HG02852 (cell line): ENCODE data around the gene CHRNA10.
"Not testable (repeated sequence)": the region's sequence is repeated elsewhere in the genome, so short reads cannot be mapped to it uniquely, and the experiment has no call there.

Source experiments
- ATAC-seq: cut with Tn5 transposase; IDR thresholded peaks from one replicate; pipeline ENCODE4 v1.9.1; 2021; ENCODE audit warnings: mild to moderate bottlenecking, moderate library complexity; ENCODE audit not compliant: unreplicated experiment

CHRNA10 gene

DNA sequence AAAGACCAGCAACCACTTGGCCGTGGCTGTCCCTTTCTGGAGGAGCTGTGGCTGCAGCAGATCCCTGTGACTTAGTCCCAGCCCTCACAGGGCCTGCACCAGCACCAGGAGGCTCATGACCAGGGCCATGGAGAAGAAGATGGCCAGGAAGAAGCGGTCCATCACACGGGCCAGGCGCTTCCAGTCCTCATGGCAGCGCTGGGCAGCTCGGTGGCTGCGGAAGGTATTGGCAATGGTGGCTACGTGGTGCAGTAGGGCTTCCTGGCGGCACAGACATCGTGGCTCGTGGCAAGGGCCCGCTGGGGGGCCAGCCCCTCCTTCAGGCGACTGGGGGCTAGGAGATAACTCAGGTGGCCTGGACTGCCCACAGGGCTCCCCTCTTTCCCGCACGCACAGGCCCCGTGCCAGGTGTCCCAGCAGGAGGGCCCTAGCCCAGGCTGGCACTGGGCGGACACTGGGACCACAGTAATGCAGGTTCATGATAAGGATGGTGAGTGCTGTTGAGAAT lies 5.1 kb downstream of the CHRNA10 start:
- no peak for ATAC-seq

DNA sequence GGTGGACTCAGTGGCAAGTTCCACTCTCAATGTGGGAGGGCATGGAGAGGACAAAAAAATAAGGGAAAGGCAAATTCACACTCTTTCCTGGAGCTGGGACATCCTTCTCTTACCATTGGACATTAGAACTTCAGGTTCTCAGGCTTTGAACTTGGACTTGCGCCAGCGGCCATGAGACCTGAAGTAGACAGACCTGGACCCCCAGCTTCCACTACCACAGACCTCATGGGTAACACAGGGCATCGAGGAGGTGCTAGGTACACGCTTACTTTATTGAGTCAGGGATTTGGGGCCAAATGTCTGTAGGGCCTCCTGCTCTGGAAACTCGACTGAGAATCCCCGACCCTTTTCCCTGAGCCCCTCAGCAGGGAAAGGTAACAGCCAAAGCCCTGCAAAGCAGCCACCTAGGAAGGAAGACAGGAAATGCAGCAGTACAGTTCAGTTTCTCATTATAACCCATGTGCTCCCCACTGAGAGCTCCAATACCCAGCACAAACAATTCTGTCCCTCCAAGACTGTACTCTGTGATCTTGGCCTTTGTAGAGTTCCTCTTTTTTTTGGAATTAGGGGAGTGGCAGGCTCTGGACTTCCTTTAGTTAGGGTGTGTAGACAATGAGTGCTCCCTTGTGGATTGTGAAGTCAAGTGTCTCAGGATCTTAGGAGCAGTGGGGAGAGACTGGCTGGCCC lies 5.7 kb downstream of the CHRNA10 start:
- no peak for ATAC-seq

DNA sequence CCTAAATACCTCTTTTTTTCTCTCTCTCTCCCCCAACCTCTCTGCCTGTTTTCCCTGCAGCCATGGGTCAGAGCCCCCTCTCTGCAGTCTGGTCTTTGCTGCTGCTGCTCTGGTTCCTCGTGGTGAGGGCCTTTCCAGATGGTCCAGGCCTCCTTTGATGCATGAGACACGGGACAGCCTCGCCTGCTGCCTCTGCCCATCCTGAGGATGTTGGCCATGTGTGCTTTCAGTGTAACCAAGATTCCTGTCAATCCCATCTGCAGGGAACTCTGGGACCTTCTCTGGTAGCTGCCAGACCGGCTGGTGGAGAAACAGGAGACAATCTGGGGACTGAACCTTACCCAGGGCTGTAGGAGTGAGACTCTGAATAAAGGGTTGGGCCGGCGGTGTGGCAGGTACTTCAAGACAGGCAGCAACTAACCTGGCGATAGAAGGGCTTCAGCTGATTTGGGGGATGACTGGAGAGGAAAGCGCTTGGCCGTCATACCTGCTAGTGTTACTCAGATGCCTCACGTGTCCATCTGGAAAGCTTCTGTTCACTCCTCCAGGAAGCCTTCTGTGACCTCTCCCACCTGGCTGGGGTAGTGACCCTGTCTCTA lies 7.1 kb downstream of the CHRNA10 start:
- no peak for ATAC-seq

- no peak for ATAC-seq
Measured at GRCh38 chr11:3662856-3663255, 8.3 kb downstream of the CHRNA10 start.

GRCh38 chr11:3660960-3661359 lies 10.2 kb downstream of the CHRNA10 start:
- no peak for ATAC-seq

- ATAC-seq: no peak
Measured at GRCh38 chr11:3659595-3660515, 11.3 kb downstream of the CHRNA10 start.

GRCh38 chr11:3658252-3658651 lies 12.9 kb downstream of the CHRNA10 start:
- no peak for ATAC-seq

- ATAC-seq: not testable (repeated sequence)
Measured at GRCh38 chr11:3657331-3657730, 13.9 kb downstream of the CHRNA10 start.

DNA sequence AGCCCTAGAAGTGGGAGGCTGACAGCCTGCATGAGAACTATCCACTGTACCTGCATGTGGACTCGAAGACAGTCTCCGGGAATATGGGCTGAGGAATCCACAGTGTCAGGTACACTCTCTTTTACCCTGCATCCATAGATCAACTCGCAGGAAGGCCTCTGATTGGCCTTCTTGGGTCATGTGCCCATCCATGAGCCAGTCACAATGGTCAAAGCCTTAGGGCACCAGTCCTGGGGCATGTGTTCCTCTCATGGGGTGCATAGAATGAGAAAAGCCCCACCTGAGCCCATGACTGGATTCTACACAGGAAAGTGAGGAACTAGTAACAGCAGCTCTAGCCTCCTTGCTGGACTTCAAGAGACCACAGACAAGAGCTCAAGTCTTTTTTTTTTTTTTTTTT lies 15.6 kb downstream of the CHRNA10 start:
- ATAC-seq: no peak

- not testable (repeated sequence) for ATAC-seq
Measured at GRCh38 chr11:3652514-3652913, 18.7 kb downstream of the CHRNA10 start.

DNA sequence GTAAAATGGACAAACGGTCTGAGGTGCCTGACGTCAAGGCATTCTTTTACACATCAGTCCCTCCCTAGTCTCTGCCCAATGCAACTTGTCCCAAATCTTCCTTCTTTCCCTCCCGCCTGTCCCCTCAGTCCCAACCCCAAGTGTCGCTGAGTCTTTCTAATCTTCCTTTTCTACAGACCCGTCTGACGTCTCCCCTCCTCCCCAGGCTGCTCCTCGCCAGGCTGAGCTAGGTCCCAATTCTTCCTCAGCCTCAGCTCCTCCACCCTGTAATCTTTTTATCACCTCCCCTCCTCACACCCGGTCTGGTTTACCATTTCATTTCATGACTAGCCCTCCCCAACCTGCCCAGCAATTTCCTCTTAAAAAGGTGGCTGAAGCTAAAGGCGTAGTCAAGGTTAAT lies 21.8 kb downstream of the CHRNA10 start:
- not testable (repeated sequence) for ATAC-seq

DNA sequence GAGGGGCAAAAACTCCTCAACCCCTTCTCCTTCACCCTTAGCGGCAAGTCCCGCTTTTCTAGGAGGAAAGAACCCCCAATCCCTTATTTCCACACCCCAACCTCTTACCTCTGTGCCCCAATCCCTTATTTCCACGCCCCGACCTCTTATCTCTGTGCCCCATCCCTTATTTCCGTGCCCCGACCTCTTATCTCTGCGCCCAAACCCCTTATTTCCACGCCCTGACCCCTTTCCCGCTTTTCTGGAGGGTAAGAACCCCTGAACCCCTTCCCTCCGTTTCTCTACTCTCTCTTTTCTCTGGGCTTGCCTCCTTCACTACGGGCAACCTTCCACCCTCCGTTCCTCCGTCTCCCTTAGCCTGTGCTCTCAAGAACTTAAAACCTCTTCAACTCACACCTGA lies 22.3 kb downstream of the CHRNA10 start:
- ATAC-seq: not testable (repeated sequence)

DNA sequence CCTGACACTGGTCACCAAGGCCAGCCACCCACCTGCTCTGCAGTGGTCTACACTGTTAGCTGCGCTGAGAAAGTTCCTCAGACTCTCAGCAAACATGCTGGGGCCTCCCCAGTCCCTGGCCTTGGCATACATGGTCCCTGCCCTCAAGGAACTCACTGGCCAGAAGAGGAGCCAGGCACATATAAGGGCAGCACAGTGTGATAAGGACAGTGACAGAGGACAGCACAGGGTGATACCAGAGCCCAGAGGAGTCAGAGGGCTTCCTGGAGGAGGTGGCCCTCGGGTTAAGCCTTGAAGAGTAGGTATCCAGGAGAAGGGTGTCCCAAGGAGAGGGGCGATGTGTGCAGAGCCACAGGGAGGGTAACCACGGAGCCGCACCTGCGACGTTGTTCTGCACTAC lies 25.6 kb downstream of the CHRNA10 start:
- ATAC-seq: no peak

- ATAC-seq: no peak
Measured at GRCh38 chr11:3644817-3645235, 26.4 kb downstream of the CHRNA10 start, which contains the start of gene ART1. ART1 (plus strand) TSS chr11:3645128; CDS start chr11:3659214, 14,086 bp downstream.

DNA sequence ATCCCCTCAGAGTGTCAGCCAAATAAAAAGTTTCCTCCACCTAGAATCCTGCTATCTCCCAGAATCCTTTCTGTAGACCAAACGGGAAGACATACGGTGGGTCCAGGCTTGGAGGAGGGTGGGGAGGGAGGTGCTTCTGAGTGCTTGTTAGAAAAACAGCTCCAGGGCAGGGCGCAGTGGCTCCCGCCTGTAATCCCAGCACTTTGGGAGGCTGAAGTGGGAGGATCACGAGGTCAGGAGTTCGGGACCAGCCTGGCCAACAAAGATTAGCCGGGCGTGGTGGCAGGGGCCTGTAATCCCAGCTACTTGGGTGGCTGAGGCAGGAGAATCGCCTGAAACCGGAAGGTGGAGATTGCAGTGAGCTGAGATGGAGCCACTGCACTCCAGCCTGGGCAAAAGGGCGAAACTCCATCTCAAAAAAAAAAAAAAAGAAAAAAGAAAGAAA lies 28.1 kb downstream of the CHRNA10 start:
- not testable (repeated sequence) for ATAC-seq

DNA sequence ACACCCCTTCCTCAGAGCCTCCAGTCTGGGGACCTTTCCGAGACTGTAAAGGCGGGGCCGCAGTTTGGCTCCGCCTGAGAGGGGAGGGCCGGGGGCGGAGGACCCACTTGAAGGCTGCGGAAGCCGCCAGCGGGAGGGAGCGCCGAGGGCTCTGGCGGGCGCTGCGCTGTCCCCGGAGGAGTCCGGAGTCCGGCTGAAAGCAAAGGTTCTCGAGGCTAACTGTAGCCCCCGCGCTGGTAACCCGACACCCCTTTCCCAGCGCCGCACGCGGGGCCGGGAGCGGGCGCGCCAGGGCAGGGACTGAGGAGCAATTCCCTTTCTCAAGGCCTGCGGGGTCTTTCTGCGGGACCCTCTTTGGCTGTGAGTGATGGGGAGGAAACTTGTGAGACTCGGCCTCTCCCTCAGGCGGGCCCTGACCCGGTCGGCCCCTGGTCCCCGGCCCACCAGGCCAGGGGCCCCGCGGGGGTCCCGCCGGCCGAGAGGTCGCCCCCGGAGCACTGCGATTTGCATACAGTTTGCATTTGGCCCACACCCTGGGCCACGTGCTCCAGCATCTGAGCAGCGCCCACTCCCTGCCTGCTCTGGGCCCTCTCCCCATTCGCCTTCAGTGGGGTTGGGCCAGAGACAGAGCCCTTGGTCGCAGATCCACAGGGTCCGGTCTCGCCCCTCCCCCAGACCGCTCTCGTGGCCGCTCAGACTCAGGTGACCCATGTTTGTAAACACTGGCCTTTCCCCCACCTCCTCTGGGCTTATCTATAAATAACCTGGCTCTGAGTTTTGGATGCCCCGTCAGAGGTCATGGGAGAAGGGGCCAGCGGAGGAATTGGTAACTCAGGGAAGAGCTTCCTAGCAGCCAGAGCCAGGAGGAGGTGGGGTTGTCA lies 28.9 kb downstream of the CHRNA10 start:
- ATAC-seq: no peak

DNA sequence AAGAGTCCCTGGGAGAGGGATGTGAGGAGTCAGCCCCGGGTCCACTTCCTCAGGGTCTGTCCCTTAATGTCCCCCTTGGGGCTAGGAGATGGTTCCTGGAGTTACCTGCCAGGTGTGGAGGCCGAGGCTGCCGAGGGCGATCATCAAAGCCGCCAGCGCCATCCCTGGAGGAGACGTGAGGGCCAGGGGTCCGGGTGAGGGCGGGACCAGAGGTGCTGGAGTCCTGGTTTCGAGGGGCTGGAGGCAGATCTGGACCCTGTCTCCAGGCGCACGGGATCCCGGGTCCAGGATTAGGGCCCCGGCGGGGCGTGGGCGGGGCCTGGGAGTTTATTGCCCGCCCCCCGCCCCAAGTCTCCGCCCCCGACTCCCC lies 29.5 kb downstream of the CHRNA10 start, which contains the start of gene ART5:
TSS of gene ART5 (minus strand) at position 292 of the 370 bp plus-strand sequence. CDS start at position 162, 130 bp downstream.
- ATAC-seq: no peak

DNA sequence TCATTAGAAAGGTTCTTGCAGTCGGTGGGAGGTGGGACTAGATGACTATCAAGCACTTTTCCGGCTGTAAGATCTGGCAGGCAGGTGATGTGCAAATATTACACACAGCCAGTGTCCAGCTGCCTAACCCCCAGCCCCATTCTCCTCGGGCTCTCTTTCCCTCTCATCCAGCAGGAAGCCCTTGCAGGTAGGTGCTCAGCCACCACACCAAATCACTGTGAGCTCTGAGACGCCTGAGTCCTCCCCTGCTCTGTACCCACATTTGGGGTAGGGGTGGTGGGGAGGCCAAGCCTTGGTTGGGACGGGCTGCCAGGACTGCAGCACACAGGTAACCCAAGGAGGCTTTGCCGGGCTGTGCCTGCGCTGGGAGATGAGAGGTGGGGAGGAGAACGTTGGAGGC lies 30.0 kb downstream of the CHRNA10 start:
- ATAC-seq: no peak

- no peak for ATAC-seq
Measured at GRCh38 chr11:3639841-3640240, 31.3 kb downstream of the CHRNA10 start.

- no peak for ATAC-seq
Measured at GRCh38 chr11:3638513-3638912, 32.7 kb downstream of the CHRNA10 start.
